HK-2 (cell line): ENCODE results near the gene S1PR4.
"Not testable (repeated sequence)": the region's sequence is repeated elsewhere in the genome, so short reads cannot be mapped to it uniquely, and the experiment has no call there.

Experiments
- DNase-seq: peaks from one replicate; pipeline ENCODE4 v3.0.0-alpha.2; 2018; ENCODE audit not compliant: unreplicated experiment

S1PR4 gene

GRCh38 chr19:3179739-3180293, 1.2 kb downstream of the S1PR4 start:
- DNase-seq, result no peak

DNA sequence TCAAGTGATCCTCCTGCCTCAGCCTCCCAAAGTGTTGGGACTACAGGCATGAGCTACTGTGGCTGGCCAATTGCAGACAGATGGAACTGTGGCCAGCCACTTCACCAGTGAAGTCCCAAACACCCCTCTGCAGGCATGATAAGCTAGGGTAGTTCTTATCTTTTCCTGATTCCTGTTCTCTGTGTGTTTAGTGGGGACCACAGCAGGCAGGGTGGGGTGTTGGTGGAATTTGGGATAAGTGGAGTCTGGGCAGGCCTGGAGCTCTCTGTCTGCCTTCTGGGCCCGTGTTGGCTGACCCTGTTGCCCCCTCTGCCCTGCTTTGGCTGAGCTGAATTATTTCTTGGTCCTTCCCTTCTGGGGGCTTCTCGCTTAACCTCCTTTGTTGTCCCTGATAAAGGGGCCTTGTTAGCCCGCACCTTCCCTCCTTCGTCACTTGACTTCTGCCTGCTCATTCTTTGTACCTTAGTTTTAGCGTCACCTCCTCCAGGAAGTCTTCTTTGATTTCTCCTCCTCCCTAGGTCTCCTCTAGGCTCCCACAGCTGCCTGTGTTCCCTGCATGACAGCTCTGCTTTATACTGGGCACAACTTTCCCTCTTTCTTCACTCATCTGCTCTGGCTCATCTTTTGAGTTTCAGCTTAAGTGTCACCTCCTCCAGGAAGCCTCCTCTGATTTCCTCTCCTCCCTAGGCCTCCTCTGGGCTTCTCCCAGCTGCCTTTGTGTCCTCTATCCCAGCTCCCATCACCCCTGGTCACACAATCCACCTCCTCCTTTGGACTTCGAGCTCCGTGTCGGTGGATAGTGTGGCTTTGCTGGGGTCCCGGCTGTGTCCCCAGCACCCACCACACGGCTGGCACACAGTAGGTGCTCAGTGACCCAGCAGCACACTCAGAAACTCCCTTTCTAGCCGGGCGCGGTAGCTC, 5.4 kb downstream of the S1PR4 start:
- no peak for DNase-seq

GRCh38 chr19:3184847-3185460, 6.4 kb downstream of the S1PR4 start:
- no peak for DNase-seq

DNA sequence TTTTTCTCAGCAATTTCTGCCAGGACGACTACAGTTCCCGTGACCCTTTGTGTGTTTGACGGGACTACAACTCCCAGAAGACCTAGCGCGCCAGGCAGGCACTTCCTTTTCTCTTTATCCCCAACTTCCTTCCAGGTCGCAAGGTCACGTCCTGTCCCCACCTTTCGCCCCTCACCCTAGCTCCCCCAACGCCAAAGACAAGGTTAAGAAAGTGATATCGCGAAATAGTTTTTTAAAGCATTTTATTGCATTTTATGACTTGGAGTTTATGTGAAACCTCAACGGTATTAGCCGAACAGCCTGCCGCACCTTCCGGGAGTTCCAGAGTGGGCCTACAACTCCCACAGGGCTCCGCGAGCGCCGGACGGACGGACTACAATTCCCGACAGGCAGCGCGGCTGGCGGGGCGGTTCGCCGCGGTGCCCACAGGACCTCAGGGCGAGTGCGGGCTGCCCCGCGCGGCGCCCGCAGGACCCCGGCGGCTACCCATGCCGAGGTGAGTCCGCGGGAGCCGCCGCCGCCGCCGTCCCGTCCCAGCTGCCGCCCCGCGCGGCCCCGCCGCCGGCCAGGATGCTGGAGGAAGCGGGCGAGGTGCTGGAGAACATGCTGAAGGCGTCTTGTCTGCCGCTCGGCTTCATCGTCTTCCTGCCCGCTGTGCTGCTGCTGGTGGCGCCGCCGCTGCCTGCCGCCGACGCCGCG, 7.0 kb downstream of the S1PR4 start, which contains the start of gene NCLN:
Gene NCLN (plus strand): TSS at position 470 of the 699 bp plus-strand sequence. CDS start 101 bp downstream, at position 571.
- DNase-seq, result peak; percentile 94

GRCh38 chr19:3186160-3186688, 7.7 kb downstream of the S1PR4 start:
- DNase-seq, result no peak

DNA sequence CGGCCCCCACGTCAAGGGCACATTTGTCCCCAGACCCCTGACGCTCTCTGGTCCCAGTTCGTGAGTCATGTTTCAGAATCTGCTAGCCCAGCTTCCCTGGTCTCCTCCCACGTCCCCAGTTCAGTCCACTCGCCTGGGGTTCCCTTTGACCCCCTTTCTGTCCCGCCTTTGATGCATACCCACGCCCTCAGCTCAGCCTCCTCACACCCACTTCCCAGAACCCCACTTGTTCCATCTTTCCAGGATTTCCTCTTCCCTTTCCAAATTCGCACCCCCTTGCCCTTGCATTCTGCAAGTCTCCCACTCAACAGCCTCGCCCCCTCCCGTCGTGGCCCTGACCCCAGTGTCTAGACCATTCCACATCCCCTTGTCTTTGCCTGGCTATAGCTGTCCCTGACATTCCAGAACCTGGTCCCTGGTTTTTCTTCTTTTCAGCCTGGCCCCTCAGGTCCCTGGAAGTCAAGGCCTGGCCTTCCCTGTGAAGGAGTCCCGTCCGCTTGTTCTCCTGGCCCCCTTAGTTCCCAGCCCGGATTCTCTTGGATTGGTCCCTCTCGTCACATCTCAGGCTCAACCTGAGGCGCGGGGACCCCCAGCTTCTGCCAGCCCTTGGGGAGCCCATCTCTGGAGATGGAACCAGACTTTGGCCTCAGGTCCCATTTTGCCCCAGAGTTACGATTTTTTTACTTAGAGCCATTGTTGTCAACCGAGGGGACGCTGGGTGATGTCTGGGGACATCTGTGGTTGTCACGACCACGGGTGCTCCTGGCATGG, 8.5 kb downstream of the S1PR4 start:
- DNase-seq, result no peak

- DNase-seq, result no peak
Observed at GRCh38 chr19:3187662-3188511, 9.3 kb downstream of the S1PR4 start.

GRCh38 chr19:3188627-3189596, 10.3 kb downstream of the S1PR4 start:
- DNase-seq, result no peak

GRCh38 chr19:3189702-3190469, 11.3 kb downstream of the S1PR4 start:
- no peak for DNase-seq

DNA sequence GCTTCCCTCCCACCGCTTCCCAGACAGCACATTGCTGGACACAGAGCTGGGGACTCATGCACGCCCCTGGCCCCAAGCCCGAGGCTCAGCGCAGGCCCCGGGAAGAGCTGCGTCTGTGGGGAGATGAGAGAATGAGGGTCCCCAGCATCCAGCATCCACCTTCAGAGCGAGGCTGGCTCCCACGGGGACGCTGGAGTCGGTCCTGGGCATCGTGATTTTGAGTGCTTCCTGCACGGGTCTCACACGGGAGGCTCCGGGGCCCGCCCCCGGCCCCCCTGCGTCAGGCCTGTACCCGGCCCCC, 11.9 kb downstream of the S1PR4 start:
- no peak for DNase-seq

DNA sequence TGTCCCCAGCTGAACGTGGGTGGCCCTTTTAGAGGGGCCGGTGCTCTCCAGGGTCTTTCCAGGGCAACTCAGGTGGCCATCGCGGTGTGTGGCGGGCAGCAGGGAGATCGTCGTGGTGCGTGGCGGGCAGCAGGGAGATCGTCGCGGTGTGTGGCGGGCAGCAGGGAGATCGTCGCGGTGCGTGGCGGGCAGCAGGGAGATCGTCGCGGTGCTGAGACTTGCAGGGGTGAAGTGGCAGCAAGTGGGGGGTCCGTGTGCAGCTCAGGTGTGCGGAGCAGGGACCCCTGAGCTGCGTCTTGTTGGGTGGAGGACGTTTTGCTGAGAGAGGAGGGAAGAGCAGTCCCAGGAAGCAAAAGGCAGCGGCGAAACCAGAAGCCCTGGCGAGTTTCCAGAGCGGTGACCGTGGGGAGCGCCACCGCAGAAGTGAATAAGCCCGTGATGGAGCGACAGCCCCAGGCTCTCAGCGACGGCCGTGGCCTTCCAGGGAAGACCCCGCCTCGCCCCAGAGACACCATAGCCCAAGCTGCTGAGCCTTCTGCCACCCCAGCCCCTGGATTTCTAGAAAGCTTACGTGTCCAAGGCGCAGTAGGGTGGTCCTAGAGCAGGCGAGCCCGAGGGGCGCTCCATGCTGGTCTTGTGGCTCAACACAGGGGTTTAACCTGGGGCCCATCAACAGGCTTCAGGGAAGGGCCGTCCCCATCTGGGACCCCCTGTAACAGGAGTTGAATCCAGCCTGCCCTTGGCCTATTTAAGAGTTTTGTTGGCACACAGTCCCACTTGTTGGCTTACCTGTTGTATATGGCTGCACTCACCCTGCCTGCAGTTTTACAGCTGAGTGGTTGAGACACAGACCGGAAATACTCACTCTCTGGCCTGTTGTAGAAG, 12.6 kb downstream of the S1PR4 start:
- DNase-seq, result no peak

DNA sequence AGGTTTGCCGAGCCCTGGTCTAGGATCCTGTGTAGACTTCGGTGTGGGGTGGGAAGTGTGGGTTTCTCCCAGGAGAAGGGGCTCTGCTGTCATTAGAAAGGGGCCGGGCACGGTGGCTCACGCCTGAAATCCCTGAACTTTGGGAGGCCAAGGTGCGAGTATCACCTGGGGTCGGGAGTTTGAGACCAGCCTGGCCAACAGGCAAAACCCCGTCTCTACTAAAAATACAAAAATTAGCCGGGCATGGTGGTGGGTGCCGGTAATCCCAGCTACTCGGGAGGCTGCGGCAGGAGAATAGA, 13.2 kb downstream of the S1PR4 start:
- DNase-seq, result not testable (repeated sequence)

GRCh38 chr19:3192228-3192635, 13.7 kb downstream of the S1PR4 start:
- DNase-seq, result no peak

GRCh38 chr19:3192684-3193083, 14.1 kb downstream of the S1PR4 start:
- DNase-seq, result no peak

GRCh38 chr19:3193256-3194105, 14.9 kb downstream of the S1PR4 start:
- DNase-seq, result no peak
